K562 (cell line): ENCODE data around the gene ANTXRL.

Experiments
- BRD9 ChIP-seq: fragments of 450-650 bp; IDR thresholded peaks from 2 replicates; pipeline ENCODE4 v1.6.1; 2018; ENCODE audit warnings: low read depth; ENCODE audit not compliant: partially characterized antibody
- NCOA2 ChIP-seq, 2 experiments: fragments of 450-650 bp; IDR thresholded peaks; 2 replicates each; pipeline ENCODE4 v1.6.1; 2018; ENCODE audit warnings: mild to moderate bottlenecking in 2 of 2, moderate library complexity in 1 of 2; ENCODE audit not compliant: partially characterized antibody in 2 of 2
- SIRT6 ChIP-seq: IDR thresholded peaks from one replicate; pipeline ENCODE4 v1.6.1; 2012; ENCODE audit warnings: low read depth, mild to moderate bottlenecking, control low read depth, inconsistent platforms, low read length, moderate library complexity
- TF ChIP-seq, protein P1 (sequence below), 3 experiments: IDR thresholded peaks in 2 of 3; conservative IDR thresholded peaks in 1 of 3; 2 replicates each; pipeline ENCODE4 v1.5.1; 2011 to 2012; ENCODE audit warnings: low read length in 3 of 3, mild to moderate bottlenecking in 3 of 3, control low read depth in 2 of 3, improper control_type of control experiment in 1 of 3, inconsistent platforms in 1 of 3, low read depth in 1 of 3, mixed read lengths in 1 of 3, moderate library complexity in 1 of 3; ENCODE audit not compliant: insufficient read depth in 2 of 3

DNA sequence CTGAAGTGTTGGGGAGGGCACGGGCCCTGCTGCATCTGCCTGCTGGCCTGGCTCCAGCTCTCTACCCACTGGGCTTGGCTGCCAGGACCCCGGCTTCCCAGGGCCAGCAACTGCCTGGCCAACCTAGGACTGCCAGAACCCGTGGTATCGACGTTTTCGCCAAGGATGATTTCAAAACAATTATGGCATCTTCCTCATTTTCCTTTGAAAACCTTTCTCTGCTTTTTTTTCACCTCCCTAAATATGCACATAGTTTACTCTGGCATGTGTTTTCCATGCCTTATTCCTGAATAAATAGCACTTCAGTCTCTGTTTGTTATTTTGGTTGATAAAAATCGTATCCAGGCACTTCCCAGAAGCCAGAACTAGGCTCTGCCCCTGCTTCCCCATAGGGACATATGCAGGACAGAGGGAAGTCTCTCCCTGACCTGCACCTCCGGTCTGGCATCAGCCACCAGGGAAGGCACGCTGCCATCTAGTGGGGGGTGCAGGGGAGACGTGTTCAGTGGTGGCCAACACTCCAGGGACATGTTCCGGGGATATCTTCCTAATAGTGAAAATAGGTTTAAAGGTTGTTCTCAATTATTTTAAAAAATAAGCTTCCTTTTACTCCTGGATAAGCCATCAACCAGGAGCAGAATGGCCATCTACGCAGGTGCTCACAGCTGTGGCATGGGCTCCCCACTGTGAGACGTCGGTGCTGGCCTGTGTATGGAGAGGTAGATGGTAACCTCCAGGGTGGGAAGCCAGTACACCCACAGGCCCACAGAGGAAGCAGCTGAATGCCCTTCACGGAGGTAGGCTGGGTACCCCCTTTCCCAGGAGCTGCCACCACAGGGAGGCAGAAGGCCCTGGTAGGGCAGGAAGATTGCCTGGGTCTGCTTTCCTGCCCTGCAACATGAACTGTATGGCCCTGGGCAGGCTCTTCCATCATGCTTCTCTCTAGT, 30.7 kb upstream of the ANTXRL start:
- no peak for TF ChIP-seq NCOA2 (IDR thresholded peaks at IDR 0.05; ENCODE audit: partially characterized antibody in 2 of 2)
- TF ChIP-seq, protein P1, sequence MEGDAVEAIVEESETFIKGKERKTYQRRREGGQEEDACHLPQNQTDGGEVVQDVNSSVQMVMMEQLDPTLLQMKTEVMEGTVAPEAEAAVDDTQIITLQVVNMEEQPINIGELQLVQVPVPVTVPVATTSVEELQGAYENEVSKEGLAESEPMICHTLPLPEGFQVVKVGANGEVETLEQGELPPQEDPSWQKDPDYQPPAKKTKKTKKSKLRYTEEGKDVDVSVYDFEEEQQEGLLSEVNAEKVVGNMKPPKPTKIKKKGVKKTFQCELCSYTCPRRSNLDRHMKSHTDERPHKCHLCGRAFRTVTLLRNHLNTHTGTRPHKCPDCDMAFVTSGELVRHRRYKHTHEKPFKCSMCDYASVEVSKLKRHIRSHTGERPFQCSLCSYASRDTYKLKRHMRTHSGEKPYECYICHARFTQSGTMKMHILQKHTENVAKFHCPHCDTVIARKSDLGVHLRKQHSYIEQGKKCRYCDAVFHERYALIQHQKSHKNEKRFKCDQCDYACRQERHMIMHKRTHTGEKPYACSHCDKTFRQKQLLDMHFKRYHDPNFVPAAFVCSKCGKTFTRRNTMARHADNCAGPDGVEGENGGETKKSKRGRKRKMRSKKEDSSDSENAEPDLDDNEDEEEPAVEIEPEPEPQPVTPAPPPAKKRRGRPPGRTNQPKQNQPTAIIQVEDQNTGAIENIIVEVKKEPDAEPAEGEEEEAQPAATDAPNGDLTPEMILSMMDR (IDR thresholded peaks at IDR 0.05 in 2 of 3, conservative IDR thresholded peaks at IDR 0.05 in 1 of 3; ENCODE audit: insufficient read depth in 2 of 3, low read depth in 1 of 3, low read length in 3 of 3): peak; percentile 83 to 88 (median 85)
- no peak for TF ChIP-seq BRD9
- no peak for TF ChIP-seq SIRT6
